ENCODE measurements around the gene ECHS1.

- TF ChIP-seq NRF1 (conservative IDR thresholded peaks at IDR 0.05; ENCODE audit: low read depth, low read length) (no peak), RAD21 (IDR thresholded peaks at IDR 0.05; ENCODE audit: insufficient read depth, low read depth, low read length) (no peak), REST (IDR thresholded peaks at IDR 0.05; ENCODE audit: low read depth, low read length) (no peak), CTCF (IDR thresholded peaks at IDR 0.05 in 2 of 3, conservative IDR thresholded peaks at IDR 0.05 in 1 of 3; ENCODE audit: control insufficient read depth in 2 of 3, extremely low read depth in 1 of 3, insufficient read depth in 1 of 3, low read depth in 3 of 3, low read length in 3 of 3) (no peak), ZSCAN29 (IDR thresholded peaks at IDR 0.05) (no peak), BACH1 (IDR thresholded peaks at IDR 0.05; ENCODE audit: borderline replicate concordance) (no peak), EGR1 (IDR thresholded peaks at IDR 0.05; ENCODE audit: borderline replicate concordance in 1 of 2, low read depth in 2 of 2, low read length in 2 of 2) (no peak), POLR2AphosphoS5 (IDR thresholded peaks at IDR 0.05; ENCODE audit: low read length) (no peak), POLR2A (IDR thresholded peaks at IDR 0.05; ENCODE audit: low read depth, low read length) (no peak), EZH2 (IDR thresholded peaks at IDR 0.05; ENCODE audit: borderline replicate concordance, control insufficient read depth, low read depth, low read length) (no peak)
- TF ChIP-seq, protein P1, sequence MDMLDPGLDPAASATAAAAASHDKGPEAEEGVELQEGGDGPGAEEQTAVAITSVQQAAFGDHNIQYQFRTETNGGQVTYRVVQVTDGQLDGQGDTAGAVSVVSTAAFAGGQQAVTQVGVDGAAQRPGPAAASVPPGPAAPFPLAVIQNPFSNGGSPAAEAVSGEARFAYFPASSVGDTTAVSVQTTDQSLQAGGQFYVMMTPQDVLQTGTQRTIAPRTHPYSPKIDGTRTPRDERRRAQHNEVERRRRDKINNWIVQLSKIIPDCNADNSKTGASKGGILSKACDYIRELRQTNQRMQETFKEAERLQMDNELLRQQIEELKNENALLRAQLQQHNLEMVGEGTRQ (IDR thresholded peaks at IDR 0.05; ENCODE audit: borderline replicate concordance, low read depth, low read length), result no peak
- TF ChIP-seq, protein P2, sequence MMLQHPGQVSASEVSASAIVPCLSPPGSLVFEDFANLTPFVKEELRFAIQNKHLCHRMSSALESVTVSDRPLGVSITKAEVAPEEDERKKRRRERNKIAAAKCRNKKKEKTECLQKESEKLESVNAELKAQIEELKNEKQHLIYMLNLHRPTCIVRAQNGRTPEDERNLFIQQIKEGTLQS (IDR thresholded peaks at IDR 0.05; ENCODE audit: borderline replicate concordance, extremely low read depth, low read depth, low read length), result no peak
Observed at GRCh38 chr10:133355991-133356390, 17.2 kb downstream of the ECHS1 start.

All from GM12878 (cell line).